HG02852 (cell line): ENCODE data around the gene UCK1.

Experiments
- ATAC-seq: cut with Tn5 transposase; IDR thresholded peaks from one replicate; pipeline ENCODE4 v1.9.1; 2021; ENCODE audit warnings: mild to moderate bottlenecking, moderate library complexity; ENCODE audit not compliant: unreplicated experiment

Gene UCK1

GRCh38 chr9:131477816-131478419 is 53.1 kb downstream of the UCK1 start:
- no peak for ATAC-seq

- no peak for ATAC-seq
These were observed 53.7 kb downstream of the UCK1 start for GRCh38 chr9:131477367-131477766.

GRCh38 chr9:131476777-131477345 is 54.2 kb downstream of the UCK1 start:
- ATAC-seq = no peak

- no peak for ATAC-seq
These were observed 54.9 kb downstream of the UCK1 start for GRCh38 chr9:131475956-131476776.

GRCh38 chr9:131475111-131475955 is 55.7 kb downstream of the UCK1 start:
- no peak for ATAC-seq

- ATAC-seq = no peak
These were observed 56.4 kb downstream of the UCK1 start for GRCh38 chr9:131474711-131475110.

- ATAC-seq = no peak
These were observed 57.2 kb downstream of the UCK1 start for GRCh38 chr9:131473891-131474290.
